ENCODE results near the gene PPP1R7. TPM values are rescaled to one million over a fixed set of nuclear protein-coding genes. Genes with fewer than 3 reads are reported as not detected.

The PPP1R7 gene
- total RNA-seq, 2 experiments from 2014 or later = 36.4 to 38.2 TPM

DNA sequence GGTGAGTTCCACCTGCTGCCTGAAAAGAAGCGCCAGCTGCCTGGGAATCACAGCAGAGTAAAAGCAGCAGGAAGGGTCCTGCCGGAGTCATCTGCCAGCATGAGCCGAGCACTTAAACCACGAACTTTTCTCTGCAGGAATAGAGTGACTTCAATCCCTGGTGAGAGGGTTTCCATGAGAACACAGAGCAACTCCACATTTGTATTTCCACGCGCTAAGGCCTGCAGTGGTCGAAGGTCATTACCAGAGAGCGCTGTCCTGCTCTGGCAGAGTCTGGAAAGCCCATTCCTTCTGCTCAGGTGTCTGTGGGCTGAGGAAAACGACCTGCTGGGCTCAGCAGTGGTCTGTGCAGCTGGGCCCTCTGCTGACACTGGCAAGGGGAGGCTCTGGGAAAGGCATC is 7.7 kb upstream of the PPP1R7 start:
- peaks cover 39% of the 10 kb centered on the region for H3K36me3 ChIP-seq (ENCODE audit: insufficient read depth, low read length)
- CTCF ChIA-PET = no interaction called here

DNA sequence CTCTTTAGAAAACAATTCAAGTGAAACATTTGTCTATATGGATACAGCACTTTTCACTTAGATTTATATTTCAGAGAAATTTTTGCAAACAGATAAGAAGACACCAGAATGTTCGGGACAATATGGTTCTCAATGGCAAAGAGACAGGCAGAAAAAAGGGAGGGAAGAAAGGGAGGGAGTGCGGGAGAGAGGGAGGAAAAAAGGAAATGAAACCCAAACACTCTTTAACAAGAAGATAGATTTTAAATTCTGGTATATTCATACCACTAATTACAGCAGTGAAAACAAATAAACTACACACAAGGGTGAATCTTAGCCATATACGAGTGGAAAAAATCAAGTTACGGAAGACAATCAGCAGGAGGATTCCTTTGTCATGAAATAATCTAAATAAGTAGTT is 4.0 kb upstream of the PPP1R7 start:
- H3K27ac ChIP-seq (ENCODE audit: low read depth in 1 of 2, low read length in 2 of 2) = no peak overlapping the region
- H3K9me3 ChIP-seq (ENCODE audit: control insufficient read depth in 1 of 2, insufficient read depth in 1 of 2, low read length in 2 of 2) = no peaks in the 10 kb centered on the region
- H3K4me3 ChIP-seq (ENCODE audit: low read length) = no peak overlapping the region
- peaks cover 29% of the 10 kb centered on the region for H3K4me1 ChIP-seq (ENCODE audit: insufficient read depth, low read length)
- Mint-ChIP-seq H3K9me3 (no peaks in the 10 kb centered on the region), H3K27me3 (no peaks in the 10 kb centered on the region), H3K27ac (no peak overlapping the region), H3K4me1 (ENCODE audit: low read depth) (peaks cover 25% of the 10 kb centered on the region), H3K4me3 (peak overlapping the region; percentile 21), H3K36me3 (ENCODE audit: low read depth) (peaks cover 30% of the 10 kb centered on the region)
- H3K27me3 ChIP-seq (ENCODE audit: control insufficient read depth in 1 of 2, insufficient read depth in 2 of 2, low read length in 2 of 2) = no peaks in the 10 kb centered on the region
- ChIA-PET POLR2A (interaction anchor here (0.6 to 0.7 kb wide), 2 partner anchors 8 to 129 kb away, joined by 3 to 4 read pairs; no protein-coding TSS in a partner anchor), CTCF (interaction anchor here (6.9 kb wide), 1 partner anchor 68 kb away, joined by 66 read pairs; no protein-coding TSS in a partner anchor)
- H3K36me3 ChIP-seq (ENCODE audit: insufficient read depth, low read length) = peaks cover 9% of the 10 kb centered on the region
- DNase-seq (no peak), ATAC-seq (ENCODE audit: poor library complexity) (no peak)
- intact Hi-C loops (cut with DNase I, micrococcal nuclease) = loop anchor here in 1 of 2 experiments (5.0 kb wide), 1 partner anchor 559 kb away; the partner anchor contains the start of gene CAPN10
- TF ChIP-seq CTCF (IDR thresholded peaks at IDR 0.05) = no peak

More for the DNA sequence above, 7.7 kb upstream of the PPP1R7 start:
- POLR2A ChIA-PET = no interaction called here
- peaks cover 4% of the 10 kb centered on the region for H3K4me1 ChIP-seq (ENCODE audit: insufficient read depth, low read length)
- DNase-seq (no peak), ATAC-seq (ENCODE audit: poor library complexity) (no peak)
- no peaks in the 10 kb centered on the region for H3K9me3 ChIP-seq (ENCODE audit: control insufficient read depth in 1 of 2, insufficient read depth in 1 of 2, low read length in 2 of 2)
- H3K27me3 ChIP-seq (ENCODE audit: control insufficient read depth in 1 of 2, insufficient read depth in 2 of 2, low read length in 2 of 2) = no peaks in the 10 kb centered on the region
- H3K9me3 Mint-ChIP-seq = no peaks in the 10 kb centered on the region
- no peaks in the 10 kb centered on the region for H3K27me3 Mint-ChIP-seq
- H3K4me3 ChIP-seq (ENCODE audit: low read length) = no peak overlapping the region
- no peak overlapping the region for H3K4me3 Mint-ChIP-seq
- peaks cover 37% of the 10 kb centered on the region for H3K36me3 Mint-ChIP-seq (ENCODE audit: low read depth)
- H3K4me1 Mint-ChIP-seq (ENCODE audit: low read depth) = no peaks in the 10 kb centered on the region
- intact Hi-C loops (cut with DNase I, micrococcal nuclease) = no loop called here
- no peak for TF ChIP-seq CTCF (IDR thresholded peaks at IDR 0.05)
- no peak overlapping the region for H3K27ac Mint-ChIP-seq
- H3K27ac ChIP-seq (ENCODE audit: low read depth in 1 of 2, low read length in 2 of 2) = no peak overlapping the region

DNA sequence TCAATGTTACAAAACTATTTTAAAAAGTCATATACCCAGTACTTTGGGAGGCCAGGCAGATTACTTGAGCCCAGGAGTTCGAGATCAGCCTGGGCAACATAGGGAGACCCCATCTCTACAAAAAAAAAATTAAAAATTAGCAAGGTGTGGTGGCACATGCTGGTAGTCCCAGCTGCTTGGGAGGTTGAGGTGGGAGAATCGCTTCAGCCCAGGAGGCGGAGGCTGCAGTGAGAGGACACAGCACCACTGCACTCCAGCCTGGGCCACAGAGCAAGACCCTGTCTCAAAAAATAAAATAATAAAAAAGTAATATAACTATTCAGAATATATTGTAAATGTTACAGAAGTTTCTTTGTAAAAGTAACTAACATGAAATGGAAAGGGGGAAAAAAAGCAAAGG is 2.9 kb upstream of the PPP1R7 start:
- Mint-ChIP-seq H3K4me3 (peak overlapping the region; percentile 97), H3K27ac (no peak overlapping the region), H3K4me1 (ENCODE audit: low read depth) (peaks cover 36% of the 10 kb centered on the region), H3K9me3 (no peaks in the 10 kb centered on the region), H3K27me3 (no peaks in the 10 kb centered on the region), H3K36me3 (ENCODE audit: low read depth) (peaks cover 30% of the 10 kb centered on the region)
- intact Hi-C loops (cut with DNase I, micrococcal nuclease) = loop anchor here in 1 of 2 experiments (5.0 kb wide), 1 partner anchor 560 kb away; the partner anchor contains the start of gene CAPN10
- peaks cover 6% of the 10 kb centered on the region for H3K36me3 ChIP-seq (ENCODE audit: insufficient read depth, low read length)
- ChIA-PET CTCF (interaction anchor here (6.9 kb wide), 1 partner anchor 70 kb away, joined by 66 read pairs; no protein-coding TSS in a partner anchor), POLR2A (no interaction called here)
- ATAC-seq (ENCODE audit: poor library complexity) = no peak
- TF ChIP-seq CTCF (IDR thresholded peaks at IDR 0.05) = no peak
- no peak overlapping the region for H3K27ac ChIP-seq (ENCODE audit: low read depth in 1 of 2, low read length in 2 of 2)
- H3K27me3 ChIP-seq (ENCODE audit: control insufficient read depth in 1 of 2, insufficient read depth in 2 of 2, low read length in 2 of 2) = no peaks in the 10 kb centered on the region
- H3K9me3 ChIP-seq (ENCODE audit: control insufficient read depth in 1 of 2, insufficient read depth in 1 of 2, low read length in 2 of 2) = no peaks in the 10 kb centered on the region
- H3K4me3 ChIP-seq (ENCODE audit: low read length) = no peak overlapping the region
- H3K4me1 ChIP-seq (ENCODE audit: insufficient read depth, low read length) = peaks cover 36% of the 10 kb centered on the region
- no peak for DNase-seq

Data from CD4-positive, alpha-beta T cell (primary cell).